GM12878 (cell line): ENCODE measurements around the gene IL19. TPM values are rescaled to one million over a fixed set of nuclear protein-coding genes. Genes with fewer than 3 reads are reported as not detected.
A peak's percentile ranks its signal among the peaks of the same experiment; 100 is the strongest.
"Not testable (repeated sequence)": the region's sequence is repeated elsewhere in the genome, so short reads cannot be mapped to it uniquely, and the experiment has no call there.

ENCODE experiments used
- ATAC-seq: fragments of 200-7000 bp; cut with Tn5 transposase; 3 replicates; pipeline ENCODE4 v1.9.1; 2020; ENCODE audit warnings: mild to moderate bottlenecking, moderate library complexity
- BruUV-seq: library from RNA; stranded (reverse); fragments of 400-500 nt; replicated peaks from 2 replicates; lab custom pipeline; 2021; lab: Mats Ljungman, UMichigan
- CTCF ChIA-PET: fragments of 300-600 bp; sonication (Branson Sonifier 250); formaldehyde crosslinking; extraction: SDS; loops from one replicate; lab custom pipeline; 2021; ENCODE audit warnings: inconsistent platforms; lab: Yijun Ruan, JAX
- POLR2A ChIA-PET: fragments of 350-600 bp; formaldehyde crosslinking; extraction: SDS; loops from one replicate; lab custom pipeline; 2021; ENCODE audit warnings: inconsistent platforms; lab: Charles Lee
- RAD21 ChIA-PET: fragments of 300-600 bp; sonication (Branson Sonifier 250); formaldehyde crosslinking; loops from one replicate; lab custom pipeline; 2023; ENCODE audit warnings: antibody characterized with exemption; ENCODE audit not compliant: unreplicated experiment; lab: Charles Lee
- SMC1A ChIA-PET: fragments of 300-600 bp; sonication (Branson Sonifier 250); formaldehyde crosslinking; loops from one replicate; lab custom pipeline; 2023; ENCODE audit not compliant: unreplicated experiment, uncharacterized antibody; lab: Charles Lee
- DNase-seq: peaks from one replicate; pipeline ENCODE4 v3.0.0-alpha.2; 2011; ENCODE audit warnings: low read depth, low spot score
- FAIRE-seq: peaks from 3 replicates; lab custom pipeline; 2011; peaks lifted over from hg19 to GRCh38; lab: Jason Lieb, UNC
- H2AFZ ChIP-seq: 2 replicates; pipeline ENCODE4 v1.6.0; 2011; ENCODE audit warnings: low read depth, low read length, control low read depth; ENCODE audit not compliant: control insufficient read depth
- H3K27ac ChIP-seq: 2 replicates; pipeline ENCODE4 v1.5.1; 2011; ENCODE audit warnings: control low read depth; ENCODE audit not compliant: control insufficient read depth, insufficient read depth
- H3K27me3 ChIP-seq, 2 experiments: replicated peaks in 1 of 2; 2 replicates each; pipeline versions ENCODE4 v1.6.0 to v1.6.1; 2011; ENCODE audit warnings: low read length in 1 of 2; ENCODE audit not compliant: control insufficient read depth in 2 of 2, insufficient read depth in 2 of 2
- H3K36me3 ChIP-seq, 2 experiments: 2 replicates each; pipeline ENCODE4 v1.5.1; 2011; ENCODE audit warnings: low read length in 1 of 2; ENCODE audit not compliant: control insufficient read depth in 2 of 2, insufficient read depth in 2 of 2
- H3K4me1 ChIP-seq: 2 replicates; pipeline ENCODE4 v1.6.1; 2011; ENCODE audit warnings: mild to moderate bottlenecking, low read length, moderate library complexity, mixed read lengths; ENCODE audit not compliant: control insufficient read depth, insufficient read depth
- H3K4me2 ChIP-seq: 2 replicates; pipeline ENCODE4 v1.6.0; 2011; ENCODE audit warnings: control low read depth; ENCODE audit not compliant: control insufficient read depth, insufficient read depth
- H3K4me3 ChIP-seq: fragments of 200-600 bp; sonication (generic); 2 replicates; pipeline ENCODE4 v1.5.1; 2016
- H3K79me2 ChIP-seq: 2 replicates; pipeline ENCODE4 v1.6.0; 2011; ENCODE audit warnings: low read length; ENCODE audit not compliant: control insufficient read depth, insufficient read depth
- H3K9ac ChIP-seq: 2 replicates; pipeline ENCODE4 v1.8.0; 2011; ENCODE audit warnings: low read length, control low read depth, mixed read lengths; ENCODE audit not compliant: control insufficient read depth, insufficient read depth
- H3K9me3 ChIP-seq: replicated peaks from 3 replicates; pipeline ENCODE4 v1.5.1; 2011; ENCODE audit warnings: mild to moderate bottlenecking, low read length; ENCODE audit not compliant: control insufficient read depth, insufficient read depth
- H4K20me1 ChIP-seq: 2 replicates; pipeline ENCODE4 v1.6.0; 2011; ENCODE audit not compliant: control insufficient read depth, insufficient read depth
- CHD2 ChIP-seq: IDR thresholded peaks from 2 replicates; pipeline ENCODE4 v1.6.1; 2011; ENCODE audit warnings: low read depth, low read length, improper control_type of control experiment, borderline replicate concordance
- WGBS: methylation state at CpG from one replicate; pipeline ENCODE4 v1.1.6; 2016; ENCODE audit warnings: low lambda C conversion rate; ENCODE audit not compliant: insufficient replicate concordance, insufficient coverage; ENCODE audit errors: missing lambda C conversion rate; 5-methylcytosine and 5-hydroxymethylcytosine counted together
- in situ Hi-C: fragments of 300-500 bp; cut with MboI; formaldehyde crosslinking; loops from 9 replicates; pipeline ENCODE4 v1.14.3; 2018; ENCODE audit warnings: mixed read lengths
- intact Hi-C: fragments of 100-400 bp; cut with micrococcal nuclease; formaldehyde crosslinking; loops from one replicate; pipeline ENCODE4 v1.14.2; 2022; ENCODE audit not compliant: unreplicated experiment
- polyA plus RNA-seq, 11 experiments: library from polyadenylated mRNA; depleted of rRNA in 4 of 11; unstranded in 6 of 11; stranded (reverse) in 5 of 11; fragments of >200 nt; fragmentation: Nextera tagmentation in 4 of 11; fragmentation: Illumina TruSeq in 1 of 11; extraction: Ambion mirVana in 4 of 11; extraction: Trizol in 1 of 11; gene quantifications; 1 replicate in 1 of 11; 2 replicates in 10 of 11; pipeline versions ENCODE4 v1.2.1 to v1.2.3, GENCODE V29; 2011 to 2016; ENCODE audit warnings: inconsistent platforms in 2 of 11, missing spikeins in 2 of 11, low read depth in 1 of 11
- total RNA-seq, 4 experiments: library from RNA; depleted of rRNA in 3 of 4; stranded (reverse); fragments of >200 nt in 3 of 4; fragmentation: Illumina TruSeq in 1 of 4; extraction: Trizol in 1 of 4; gene quantifications; 2 replicates each; pipeline versions ENCODE4 v1.2.1 to v1.2.3, GENCODE V29; 2013 to 2021
- TF ChIP-seq, protein P1 (sequence below): fragments of 450-650 bp; IDR thresholded peaks from 2 replicates; pipeline ENCODE4 v1.6.1; 2016; ENCODE audit warnings: mild to moderate bottlenecking, moderate library complexity, borderline replicate concordance
- TF ChIP-seq, protein P2 (sequence below): fragments of 450-650 bp; IDR thresholded peaks from 2 replicates; pipeline ENCODE4 v1.6.1; 2018; ENCODE audit warnings: borderline replicate concordance, mild to moderate bottlenecking; ENCODE audit not compliant: partially characterized antibody

IL19 gene
- total and polyA plus RNA-seq, 10 of the 15 experiments (the other 5 are each of a cell fraction or from before 2014, with no cell fraction given), result 0.10 to 0.73 (median 0.28) TPM; not detected in 6

DNA sequence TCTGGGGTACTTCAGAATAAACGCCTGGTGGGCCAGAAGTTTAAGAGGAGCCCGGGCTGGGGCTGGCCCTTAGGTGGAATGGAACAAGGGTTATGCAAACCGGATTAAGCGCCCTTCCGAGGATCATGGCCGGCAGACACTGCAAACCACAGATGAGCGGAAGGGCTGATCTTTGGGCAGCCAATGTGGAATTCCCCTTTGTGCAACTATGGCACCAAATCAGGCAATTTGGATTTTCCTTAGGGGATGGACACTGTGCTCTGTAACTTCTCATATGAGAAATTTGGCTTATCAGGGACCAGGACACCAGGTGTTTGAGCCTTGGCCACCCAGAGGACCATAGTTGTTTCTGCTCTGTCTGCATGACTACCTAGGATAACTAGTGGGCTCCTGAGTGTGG, 7.5 kb downstream of the IL19 start (continued):
- TF ChIP-seq, protein P1, sequence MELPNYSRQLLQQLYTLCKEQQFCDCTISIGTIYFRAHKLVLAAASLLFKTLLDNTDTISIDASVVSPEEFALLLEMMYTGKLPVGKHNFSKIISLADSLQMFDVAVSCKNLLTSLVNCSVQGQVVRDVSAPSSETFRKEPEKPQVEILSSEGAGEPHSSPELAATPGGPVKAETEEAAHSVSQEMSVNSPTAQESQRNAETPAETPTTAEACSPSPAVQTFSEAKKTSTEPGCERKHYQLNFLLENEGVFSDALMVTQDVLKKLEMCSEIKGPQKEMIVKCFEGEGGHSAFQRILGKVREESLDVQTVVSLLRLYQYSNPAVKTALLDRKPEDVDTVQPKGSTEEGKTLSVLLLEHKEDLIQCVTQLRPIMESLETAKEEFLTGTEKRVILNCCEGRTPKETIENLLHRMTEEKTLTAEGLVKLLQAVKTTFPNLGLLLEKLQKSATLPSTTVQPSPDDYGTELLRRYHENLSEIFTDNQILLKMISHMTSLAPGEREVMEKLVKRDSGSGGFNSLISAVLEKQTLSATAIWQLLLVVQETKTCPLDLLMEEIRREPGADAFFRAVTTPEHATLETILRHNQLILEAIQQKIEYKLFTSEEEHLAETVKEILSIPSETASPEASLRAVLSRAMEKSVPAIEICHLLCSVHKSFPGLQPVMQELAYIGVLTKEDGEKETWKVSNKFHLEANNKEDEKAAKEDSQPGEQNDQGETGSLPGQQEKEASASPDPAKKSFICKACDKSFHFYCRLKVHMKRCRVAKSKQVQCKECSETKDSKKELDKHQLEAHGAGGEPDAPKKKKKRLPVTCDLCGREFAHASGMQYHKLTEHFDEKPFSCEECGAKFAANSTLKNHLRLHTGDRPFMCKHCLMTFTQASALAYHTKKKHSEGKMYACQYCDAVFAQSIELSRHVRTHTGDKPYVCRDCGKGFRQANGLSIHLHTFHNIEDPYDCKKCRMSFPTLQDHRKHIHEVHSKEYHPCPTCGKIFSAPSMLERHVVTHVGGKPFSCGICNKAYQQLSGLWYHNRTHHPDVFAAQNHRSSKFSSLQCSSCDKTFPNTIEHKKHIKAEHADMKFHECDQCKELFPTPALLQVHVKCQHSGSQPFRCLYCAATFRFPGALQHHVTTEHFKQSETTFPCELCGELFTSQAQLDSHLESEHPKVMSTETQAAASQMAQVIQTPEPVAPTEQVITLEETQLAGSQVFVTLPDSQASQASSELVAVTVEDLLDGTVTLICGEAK, result no peak
- TF ChIP-seq CHD2, result no peak
- TF ChIP-seq, protein P2, sequence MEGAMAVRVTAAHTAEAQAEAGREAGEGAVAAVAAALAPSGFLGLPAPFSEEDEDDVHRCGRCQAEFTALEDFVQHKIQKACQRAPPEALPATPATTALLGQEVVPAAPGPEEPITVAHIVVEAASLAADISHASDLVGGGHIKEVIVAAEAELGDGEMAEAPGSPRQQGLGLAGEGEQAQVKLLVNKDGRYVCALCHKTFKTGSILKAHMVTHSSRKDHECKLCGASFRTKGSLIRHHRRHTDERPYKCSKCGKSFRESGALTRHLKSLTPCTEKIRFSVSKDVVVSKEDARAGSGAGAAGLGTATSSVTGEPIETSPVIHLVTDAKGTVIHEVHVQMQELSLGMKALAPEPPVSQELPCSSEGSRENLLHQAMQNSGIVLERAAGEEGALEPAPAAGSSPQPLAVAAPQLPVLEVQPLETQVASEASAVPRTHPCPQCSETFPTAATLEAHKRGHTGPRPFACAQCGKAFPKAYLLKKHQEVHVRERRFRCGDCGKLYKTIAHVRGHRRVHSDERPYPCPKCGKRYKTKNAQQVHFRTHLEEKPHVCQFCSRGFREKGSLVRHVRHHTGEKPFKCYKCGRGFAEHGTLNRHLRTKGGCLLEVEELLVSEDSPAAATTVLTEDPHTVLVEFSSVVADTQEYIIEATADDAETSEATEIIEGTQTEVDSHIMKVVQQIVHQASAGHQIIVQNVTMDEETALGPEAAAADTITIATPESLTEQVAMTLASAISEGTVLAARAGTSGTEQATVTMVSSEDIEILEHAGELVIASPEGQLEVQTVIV, result no peak

DNA sequence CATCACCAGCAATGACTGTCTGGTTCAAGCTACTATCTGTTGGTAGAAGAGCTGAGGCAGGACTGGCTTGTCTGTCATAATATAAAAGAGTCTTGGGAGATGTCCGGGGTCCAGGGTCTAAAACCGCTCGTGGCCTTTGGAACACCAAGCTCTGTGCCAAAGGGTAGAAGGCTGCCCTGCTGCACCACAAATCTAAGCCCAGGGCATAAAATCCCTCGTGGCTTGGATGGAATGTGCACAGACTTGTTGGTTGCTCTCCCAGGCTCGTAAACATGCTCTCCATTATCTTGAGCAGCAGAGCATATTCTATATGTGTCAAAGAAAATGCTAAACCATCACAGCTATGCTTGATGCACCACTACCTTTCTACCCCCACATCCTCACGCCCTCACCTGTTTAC, 8.3 kb downstream of the IL19 start:
- intact Hi-C loops, H3K27ac ChIP-seq, DNase-seq, H3K9me3 ChIP-seq, H3K9ac ChIP-seq, ATAC-seq, H4K20me1 ChIP-seq, H2AFZ ChIP-seq, FAIRE-seq, H3K36me3 ChIP-seq, H3K27me3 ChIP-seq, BruUV-seq, in situ Hi-C loops, H3K4me3 ChIP-seq: not testable (repeated sequence)
- 94% methylated on average over 6 of the region's 6 CpGs for WGBS
- CTCF ChIA-PET, result interaction anchor here (0.6 to 1.7 kb wide), 7 partner anchors 10 to 927 kb away, joined by 3 to 4 read pairs (median 3); no protein-coding TSS in a partner anchor
- SMC1A ChIA-PET, result interaction anchor here (16.0 to 18.3 kb wide), 2 partner anchors 9 to 25 kb away, joined by 319 to 410 read pairs; partner anchors contain the start of genes IL10 and IL19
- RAD21 ChIA-PET, result interaction anchor here (1.5 kb wide), 1 partner anchor 10 kb away, joined by 3 read pairs; no protein-coding TSS in a partner anchor
- 0 out of 2 replicates have a peak overlapping the region, but pooled peaks have one; percentile 5 for H3K4me2 ChIP-seq
- POLR2A ChIA-PET, result interaction anchor here (1.1 kb wide), 1 partner anchor 13 kb away, joined by 3 read pairs; no protein-coding TSS in a partner anchor
- peaks cover 37% of the 10 kb centered on the region for H3K4me1 ChIP-seq
- peaks cover 13% of the 10 kb centered on the region for H3K79me2 ChIP-seq
